ENCODE results near the gene AKR1C4. TPM values are rescaled to one million over a fixed set of nuclear protein-coding genes. Genes with fewer than 3 reads are reported as not detected.

AKR1C4 gene
- total RNA-seq, 1 donor from 2014 or later: not detected

- no peak for DNase-seq (ENCODE audit: low read depth)
- TF ChIP-seq CTCF (IDR thresholded peaks at IDR 0.05; ENCODE audit: insufficient read depth, low read length, poor library complexity, severe bottlenecking): no peak
- no peak overlapping the region for H3K4me3 ChIP-seq (ENCODE audit: low read depth, low read length)
- H3K36me3 ChIP-seq (ENCODE audit: control insufficient read depth, insufficient read depth, low read length): no peaks in the 10 kb centered on the region
- H3K27me3 ChIP-seq (ENCODE audit: control insufficient read depth, insufficient read depth, low read length): no peaks in the 10 kb centered on the region
Observed at GRCh38 chr10:5151076-5151475, 45.6 kb upstream of the AKR1C4 start.

- no peak for TF ChIP-seq CTCF (IDR thresholded peaks at IDR 0.05; ENCODE audit: insufficient read depth, low read length, poor library complexity, severe bottlenecking)
- no peaks in the 10 kb centered on the region for H3K36me3 ChIP-seq (ENCODE audit: control insufficient read depth, insufficient read depth, low read length)
- H3K27me3 ChIP-seq (ENCODE audit: control insufficient read depth, insufficient read depth, low read length): no peaks in the 10 kb centered on the region
- no peak for DNase-seq (ENCODE audit: low read depth)
- H3K4me3 ChIP-seq (ENCODE audit: low read depth, low read length): no peak overlapping the region
Observed at GRCh38 chr10:5155951-5156350, 40.7 kb upstream of the AKR1C4 start.

- no peak overlapping the region for H3K4me3 ChIP-seq (ENCODE audit: low read depth, low read length)
- H3K27me3 ChIP-seq (ENCODE audit: control insufficient read depth, insufficient read depth, low read length): no peaks in the 10 kb centered on the region
- no peak for DNase-seq (ENCODE audit: low read depth)
- no peak for TF ChIP-seq CTCF (IDR thresholded peaks at IDR 0.05; ENCODE audit: insufficient read depth, low read length, poor library complexity, severe bottlenecking)
- H3K36me3 ChIP-seq (ENCODE audit: control insufficient read depth, insufficient read depth, low read length): no peaks in the 10 kb centered on the region
Observed at GRCh38 chr10:5157501-5157900, 39.1 kb upstream of the AKR1C4 start.

GRCh38 chr10:5159126-5159525 lies 37.5 kb upstream of the AKR1C4 start:
- Histone ChIP-seq H3K4me3 (ENCODE audit: low read depth, low read length) (no peak overlapping the region), H3K36me3 (ENCODE audit: control insufficient read depth, insufficient read depth, low read length) (no peaks in the 10 kb centered on the region), H3K27me3 (ENCODE audit: control insufficient read depth, insufficient read depth, low read length) (no peaks in the 10 kb centered on the region)
- TF ChIP-seq CTCF (IDR thresholded peaks at IDR 0.05; ENCODE audit: insufficient read depth, low read length, poor library complexity, severe bottlenecking): no peak
- DNase-seq (ENCODE audit: low read depth): no peak

- TF ChIP-seq CTCF (IDR thresholded peaks at IDR 0.05; ENCODE audit: insufficient read depth, low read length, poor library complexity, severe bottlenecking): no peak
- H3K27me3 ChIP-seq (ENCODE audit: control insufficient read depth, insufficient read depth, low read length): no peaks in the 10 kb centered on the region
- H3K4me3 ChIP-seq (ENCODE audit: low read depth, low read length): no peak overlapping the region
- no peak for DNase-seq (ENCODE audit: low read depth)
- no peaks in the 10 kb centered on the region for H3K36me3 ChIP-seq (ENCODE audit: control insufficient read depth, insufficient read depth, low read length)
Observed at GRCh38 chr10:5163487-5163886, 33.1 kb upstream of the AKR1C4 start.

- no peaks in the 10 kb centered on the region for H3K36me3 ChIP-seq (ENCODE audit: control insufficient read depth, insufficient read depth, low read length)
- DNase-seq (ENCODE audit: low read depth): no peak
- no peak overlapping the region for H3K4me3 ChIP-seq (ENCODE audit: low read depth, low read length)
- TF ChIP-seq CTCF (IDR thresholded peaks at IDR 0.05; ENCODE audit: insufficient read depth, low read length, poor library complexity, severe bottlenecking): no peak
- H3K27me3 ChIP-seq (ENCODE audit: control insufficient read depth, insufficient read depth, low read length): no peaks in the 10 kb centered on the region
Observed at GRCh38 chr10:5165738-5166137, 30.9 kb upstream of the AKR1C4 start.
